Kidney (tissue), 14 donors: Measurements from ENCODE around the gene GIMAP8. TPM values are rescaled to one million over a fixed set of nuclear protein-coding genes. Genes with fewer than 3 reads are reported as not detected.
"Not testable (repeated sequence)": the region's sequence is repeated elsewhere in the genome, so short reads cannot be mapped to it uniquely, and the experiment has no call there.

Source experiments
- DNase-seq, 5 donors: peaks; one replicate each; pipeline ENCODE4 v3.0.0-alpha.2; 2013 to 2020
- FAIRE-seq: peaks from 2 replicates; lab custom pipeline; 2012; peaks lifted over from hg19 to GRCh38; lab: Jason Lieb, UNC
- H3K27ac ChIP-seq, 2 donors: one replicate each; pipeline ENCODE4 v1.7.0; 2013; ENCODE audit warnings: low read depth in 2 of 2, low read length in 2 of 2, inconsistent platforms in 1 of 2
- H3K27me3 ChIP-seq: one replicate; pipeline ENCODE4 v1.7.1; 2013; ENCODE audit warnings: low read length, inconsistent platforms; ENCODE audit not compliant: control insufficient read depth, insufficient read depth
- H3K36me3 ChIP-seq, 3 donors: one replicate each; pipeline versions ENCODE4 v1.7.0 to v1.7.1; 2013; ENCODE audit warnings: low read length in 3 of 3, control low read depth in 1 of 3, inconsistent platforms in 1 of 3; ENCODE audit not compliant: insufficient read depth in 3 of 3, control insufficient read depth in 2 of 3
- H3K4me1 ChIP-seq, 3 donors: one replicate each; pipeline versions ENCODE4 v1.7.0 to v1.7.1; 2013; ENCODE audit warnings: low read length in 3 of 3, inconsistent platforms in 1 of 3, low read depth in 1 of 3; ENCODE audit not compliant: control insufficient read depth in 2 of 3, insufficient read depth in 2 of 3
- H3K4me3 ChIP-seq, 3 donors: one replicate each; pipeline versions ENCODE4 v1.7.0 to v1.8.1; 2013; ENCODE audit warnings: low read length in 3 of 3, control low read depth in 1 of 3, inconsistent platforms in 1 of 3
- H3K9ac ChIP-seq, 3 donors: one replicate each; pipeline versions ENCODE4 v1.7.0 to v1.7.1; 2013; ENCODE audit warnings: low read length in 3 of 3, control low read depth in 1 of 3, inconsistent platforms in 1 of 3
- H3K9me3 ChIP-seq, 3 donors: one replicate each; pipeline versions ENCODE4 v1.7.0 to v1.7.1; 2013; ENCODE audit warnings: low read length in 3 of 3, control low read depth in 1 of 3, inconsistent platforms in 1 of 3; ENCODE audit not compliant: control insufficient read depth in 2 of 3, insufficient read depth in 1 of 3
- intact Hi-C: fragments of 100-400 bp; cut with DNase I; formaldehyde crosslinking; loops from one replicate; pipeline ENCODE4 v1.11.1; 2022
- polyA plus RNA-seq: library from polyadenylated mRNA; stranded (reverse); fragments of 350-450 nt; fragmentation: Illumina TruSeq; extraction: RNeasy Lipid Tissue Mini Kit (QIAGEN cat#74804); gene quantifications from one replicate; pipeline ENCODE4 v1.2.3, GENCODE V29; 2014; ENCODE audit warnings: low read depth, low replicate concordance; ENCODE audit not compliant: insufficient read depth
- total RNA-seq: library from RNA; stranded (reverse); fragmentation: NEBNext Ultra II Directional; extraction: Animal tissue kit (Norgen Biotek cat#: 25700); gene quantifications from one replicate; pipeline ENCODE4 v1.2.1, GENCODE V29; 2021
- TF ChIP-seq, protein P1 (sequence below): IDR thresholded peaks from 3 replicates; pipeline ENCODE4 v1.5.1; 2012; ENCODE audit warnings: mild to moderate bottlenecking, moderate library complexity, borderline replicate concordance; ENCODE audit not compliant: insufficient read depth; ENCODE audit errors: extremely low read depth
- donor health status: control.
- donor health status: control.
- donor health status: control.
- donor health status: control.
- donor health status: control.
- donor health status: DM: yes; HTN: yes; CAD: no.
- donor health status: Normal renal cell carcinoma (clear cell type).

GIMAP8 gene
- total and polyA plus RNA-seq, 2 donors from 2014 or later, result 10.2 to 24.3 TPM

DNA sequence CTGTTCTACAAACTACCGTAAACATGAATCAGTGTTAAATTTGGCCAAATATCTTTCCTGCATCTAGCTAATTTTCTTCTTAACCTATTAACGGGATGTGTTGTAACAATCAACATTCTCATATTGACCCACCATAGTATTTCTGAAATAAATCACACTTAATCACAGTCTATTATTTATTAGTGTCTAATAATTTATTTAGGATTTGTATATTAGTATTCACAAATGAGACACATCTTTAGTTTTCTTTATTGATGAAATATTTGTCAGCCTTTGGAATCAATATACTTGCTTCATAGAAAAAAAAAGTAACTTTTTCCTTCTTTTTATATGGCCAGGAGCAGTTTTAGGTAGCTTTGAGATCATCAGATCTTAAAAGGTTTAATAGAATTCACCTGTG is 68.9 kb downstream of the GIMAP8 start:
- intact Hi-C loops, result no loop called here
- Histone ChIP-seq H3K4me3 (peak overlapping the region in 2 of 3 donors; percentile 14 to 20), H3K36me3 (no peaks in the 10 kb centered on the region), H3K4me1 (no peaks in the 10 kb centered on the region), H3K27ac (no peak overlapping the region), H3K9me3 (no peaks in the 10 kb centered on the region), H3K9ac (no peak overlapping the region), H3K27me3 (no peaks in the 10 kb centered on the region)
- FAIRE-seq (no peak), DNase-seq (no peak)
- TF ChIP-seq, protein P1, sequence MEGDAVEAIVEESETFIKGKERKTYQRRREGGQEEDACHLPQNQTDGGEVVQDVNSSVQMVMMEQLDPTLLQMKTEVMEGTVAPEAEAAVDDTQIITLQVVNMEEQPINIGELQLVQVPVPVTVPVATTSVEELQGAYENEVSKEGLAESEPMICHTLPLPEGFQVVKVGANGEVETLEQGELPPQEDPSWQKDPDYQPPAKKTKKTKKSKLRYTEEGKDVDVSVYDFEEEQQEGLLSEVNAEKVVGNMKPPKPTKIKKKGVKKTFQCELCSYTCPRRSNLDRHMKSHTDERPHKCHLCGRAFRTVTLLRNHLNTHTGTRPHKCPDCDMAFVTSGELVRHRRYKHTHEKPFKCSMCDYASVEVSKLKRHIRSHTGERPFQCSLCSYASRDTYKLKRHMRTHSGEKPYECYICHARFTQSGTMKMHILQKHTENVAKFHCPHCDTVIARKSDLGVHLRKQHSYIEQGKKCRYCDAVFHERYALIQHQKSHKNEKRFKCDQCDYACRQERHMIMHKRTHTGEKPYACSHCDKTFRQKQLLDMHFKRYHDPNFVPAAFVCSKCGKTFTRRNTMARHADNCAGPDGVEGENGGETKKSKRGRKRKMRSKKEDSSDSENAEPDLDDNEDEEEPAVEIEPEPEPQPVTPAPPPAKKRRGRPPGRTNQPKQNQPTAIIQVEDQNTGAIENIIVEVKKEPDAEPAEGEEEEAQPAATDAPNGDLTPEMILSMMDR, result no peak

DNA sequence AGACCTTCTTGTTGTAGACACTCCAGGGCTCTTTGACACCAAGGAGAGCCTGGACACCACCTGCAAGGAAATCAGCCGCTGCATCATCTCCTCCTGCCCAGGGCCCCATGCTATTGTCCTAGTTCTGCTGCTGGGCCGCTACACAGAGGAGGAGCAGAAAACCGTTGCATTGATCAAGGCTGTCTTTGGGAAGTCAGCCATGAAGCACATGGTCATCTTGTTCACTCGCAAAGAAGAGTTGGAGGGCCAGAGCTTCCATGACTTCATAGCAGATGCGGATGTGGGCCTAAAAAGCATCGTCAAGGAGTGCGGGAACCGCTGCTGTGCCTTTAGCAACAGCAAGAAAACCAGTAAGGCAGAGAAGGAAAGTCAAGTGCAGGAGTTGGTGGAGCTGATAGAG is 69.7 kb downstream of the GIMAP8 start:
- TF ChIP-seq, protein P1, result no peak
- intact Hi-C loops, result no loop called here
- no peak for FAIRE-seq
- no peak for DNase-seq
- H3K36me3 ChIP-seq, result no peaks in the 10 kb centered on the region
- no peaks in the 10 kb centered on the region for H3K4me1 ChIP-seq
- no peak overlapping the region for H3K9ac ChIP-seq
- no peak overlapping the region for H3K27ac ChIP-seq
- H3K27me3 ChIP-seq, result no peaks in the 10 kb centered on the region
- peak overlapping the region in 1 of 3 donors; percentile 14 for H3K4me3 ChIP-seq
- H3K9me3 ChIP-seq, result no peaks in the 10 kb centered on the region

DNA sequence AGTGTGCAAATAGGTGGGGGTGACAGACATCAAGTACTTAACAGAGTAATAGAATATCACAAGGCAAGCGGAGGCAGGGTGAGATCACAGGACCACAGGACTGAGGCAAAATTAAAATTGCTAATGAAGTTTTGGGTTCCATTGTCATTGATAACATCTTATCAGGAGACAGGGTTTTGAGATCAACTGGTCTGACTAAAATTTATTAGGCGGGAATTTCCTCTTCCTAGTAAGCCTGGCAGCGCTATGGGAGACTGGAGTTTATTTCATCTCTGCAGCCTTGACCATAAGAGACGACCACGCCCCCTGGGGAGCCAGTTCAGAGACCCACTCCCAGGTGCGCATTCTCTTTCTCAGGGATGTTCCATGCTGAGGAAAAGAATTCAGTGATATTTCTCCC is 72.5 kb downstream of the GIMAP8 start:
- DNase-seq, H3K9ac ChIP-seq, H3K4me1 ChIP-seq, H3K4me3 ChIP-seq, H3K27me3 ChIP-seq, FAIRE-seq, H3K36me3 ChIP-seq, H3K9me3 ChIP-seq, H3K27ac ChIP-seq, intact Hi-C loops: not testable (repeated sequence)

DNA sequence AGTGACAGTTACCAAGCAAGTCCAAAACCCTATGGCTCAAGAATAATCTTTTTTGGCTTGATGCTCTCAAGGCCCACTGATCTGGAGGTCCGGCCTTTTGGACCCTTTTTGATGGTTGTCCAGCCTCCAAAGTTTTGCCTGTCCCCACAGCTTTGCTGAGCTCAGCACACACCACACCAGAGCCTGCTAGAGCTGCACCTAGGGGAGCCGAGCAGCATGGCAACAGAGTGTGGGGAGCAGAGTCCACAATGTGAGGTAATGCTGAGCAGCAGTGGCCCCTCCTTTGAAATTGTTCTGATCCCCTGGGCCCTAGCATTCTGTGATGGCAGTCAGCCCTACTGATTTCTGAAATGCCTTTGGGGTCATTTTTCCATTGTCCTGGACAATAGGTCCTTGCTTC is 73.6 kb downstream of the GIMAP8 start:
- H3K27ac ChIP-seq, result no peak overlapping the region
- H3K9me3 ChIP-seq, result peaks cover 0 to 4% (median 0%) of the 10 kb centered on the region in 3 donors
- H3K9ac ChIP-seq, result no peak overlapping the region
- H3K4me3 ChIP-seq, result no peak overlapping the region
- TF ChIP-seq, protein P1, result no peak
- no peak for FAIRE-seq
- H3K36me3 ChIP-seq, result no peaks in the 10 kb centered on the region
- intact Hi-C loops, result no loop called here
- no peaks in the 10 kb centered on the region for H3K4me1 ChIP-seq
- H3K27me3 ChIP-seq, result no peaks in the 10 kb centered on the region
- no peak for DNase-seq

Other genes with a start within 250 kb of the GIMAP8 start
- gene LRRC61, start 127.3 kb upstream of the GIMAP8 start, total RNA-seq, result 17.1 TPM
- gene LRRC61, start 127.3 kb upstream of the GIMAP8 start, polyA plus RNA-seq, result 23.2 TPM
- gene ACTR3C, start 127.1 kb upstream of the GIMAP8 start, total RNA-seq, result 31.6 TPM
- gene ACTR3C, start 127.1 kb upstream of the GIMAP8 start, polyA plus RNA-seq, result 15.8 TPM
- 104 TPM for gene RARRES2, start 109.0 kb upstream of the GIMAP8 start, total RNA-seq
- 475 TPM for gene RARRES2, start 109.0 kb upstream of the GIMAP8 start, polyA plus RNA-seq
- 95.8 TPM for gene REPIN1, start 81.8 kb upstream of the GIMAP8 start, total RNA-seq
- 53.7 TPM for gene REPIN1, start 81.8 kb upstream of the GIMAP8 start, polyA plus RNA-seq
- gene ZNF775, start 71.3 kb upstream of the GIMAP8 start, total RNA-seq, result 3.7 TPM
- 5.2 TPM for gene ZNF775, start 71.3 kb upstream of the GIMAP8 start, polyA plus RNA-seq
- 43.6 TPM for gene GIMAP7, start 64.2 kb downstream of the GIMAP8 start, total RNA-seq
- 36.0 TPM for gene GIMAP7, start 64.2 kb downstream of the GIMAP8 start, polyA plus RNA-seq
- 61.4 TPM for gene GIMAP4, start 116.8 kb downstream of the GIMAP8 start, total RNA-seq
- 28.9 TPM for gene GIMAP4, start 116.8 kb downstream of the GIMAP8 start, polyA plus RNA-seq
- gene GIMAP6, start 181.8 kb downstream of the GIMAP8 start, total RNA-seq, result 48.7 TPM
- gene GIMAP6, start 181.8 kb downstream of the GIMAP8 start, polyA plus RNA-seq, result 14.3 TPM
- gene GIMAP2, start 235.1 kb downstream of the GIMAP8 start, total RNA-seq, result 19.5 TPM
- 6.7 TPM for gene GIMAP2, start 235.1 kb downstream of the GIMAP8 start, polyA plus RNA-seq